B cell (primary cell): ENCODE measurements around the gene CACNB2.

Source experiments
- CTCF ChIP-seq: fragments of 200-600 bp; IDR thresholded peaks from one replicate; pipeline ENCODE4 v1.8.0; 2022; ENCODE audit warnings: antibody characterized with exemption, mild to moderate bottlenecking
- EZH2 ChIP-seq: IDR thresholded peaks from 2 replicates; pipeline ENCODE4 v1.6.1; 2012; ENCODE audit warnings: borderline replicate concordance, low read depth, mild to moderate bottlenecking, moderate library complexity, low read length; ENCODE audit not compliant: insufficient read depth, poor library complexity, severe bottlenecking

- TF ChIP-seq CTCF (no peak), EZH2 (no peak)
These were observed 165.8 kb downstream of the CACNB2 start for GRCh38 chr10:18306031-18306430.
